Chondrocyte (in vitro differentiated cells): ENCODE data around the gene SPHK2. TPM values are rescaled to one million over a fixed set of nuclear protein-coding genes. Genes with fewer than 3 reads are reported as not detected.
A peak's percentile ranks its signal among the peaks of the same experiment; 100 is the strongest.
"Not testable (repeated sequence)": the region's sequence is repeated elsewhere in the genome, so short reads cannot be mapped to it uniquely, and the experiment has no call there.

Experiments
- DNase-seq: peaks from one replicate; pipeline ENCODE4 v3.0.0; 2021; ENCODE audit warnings: mixed read lengths, low spot score
- H3K27ac Mint-ChIP-seq: one replicate; pipeline ENCODE4 v1.8.0; 2021; ENCODE audit warnings: mild to moderate bottlenecking, moderate library complexity, mixed read lengths; ENCODE audit not compliant: unreplicated experiment
- H3K27me3 Mint-ChIP-seq: 2 replicates; pipeline ENCODE4 v1.8.0; 2021; ENCODE audit warnings: low read depth, mixed read lengths
- H3K36me3 Mint-ChIP-seq: 2 replicates; pipeline ENCODE4 v1.8.0; 2021; ENCODE audit warnings: low read depth, mixed read lengths
- H3K4me1 Mint-ChIP-seq: 2 replicates; pipeline ENCODE4 v1.8.0; 2021; ENCODE audit warnings: low read depth, mild to moderate bottlenecking, mixed read lengths
- H3K4me3 Mint-ChIP-seq: one replicate; pipeline ENCODE4 v1.8.0; 2021; ENCODE audit warnings: mild to moderate bottlenecking, moderate library complexity, mixed read lengths; ENCODE audit not compliant: unreplicated experiment
- H3K9me3 Mint-ChIP-seq: 2 replicates; pipeline ENCODE4 v1.8.0; 2021; ENCODE audit warnings: low read depth, mixed read lengths
- CTCF ChIP-seq: fragments of 200-600 bp; sonication (generic); IDR thresholded peaks from 2 replicates; pipeline ENCODE4 v1.5.0; 2021; ENCODE audit warnings: antibody characterized with exemption, mild to moderate bottlenecking, moderate library complexity
- total RNA-seq: library from RNA; stranded (reverse); gene quantifications from 3 replicates; pipeline ENCODE4 v1.2.1, GENCODE V29; 2021

The SPHK2 gene
- total RNA-seq, 1 donor from 2014 or later = 18.6 TPM

DNA sequence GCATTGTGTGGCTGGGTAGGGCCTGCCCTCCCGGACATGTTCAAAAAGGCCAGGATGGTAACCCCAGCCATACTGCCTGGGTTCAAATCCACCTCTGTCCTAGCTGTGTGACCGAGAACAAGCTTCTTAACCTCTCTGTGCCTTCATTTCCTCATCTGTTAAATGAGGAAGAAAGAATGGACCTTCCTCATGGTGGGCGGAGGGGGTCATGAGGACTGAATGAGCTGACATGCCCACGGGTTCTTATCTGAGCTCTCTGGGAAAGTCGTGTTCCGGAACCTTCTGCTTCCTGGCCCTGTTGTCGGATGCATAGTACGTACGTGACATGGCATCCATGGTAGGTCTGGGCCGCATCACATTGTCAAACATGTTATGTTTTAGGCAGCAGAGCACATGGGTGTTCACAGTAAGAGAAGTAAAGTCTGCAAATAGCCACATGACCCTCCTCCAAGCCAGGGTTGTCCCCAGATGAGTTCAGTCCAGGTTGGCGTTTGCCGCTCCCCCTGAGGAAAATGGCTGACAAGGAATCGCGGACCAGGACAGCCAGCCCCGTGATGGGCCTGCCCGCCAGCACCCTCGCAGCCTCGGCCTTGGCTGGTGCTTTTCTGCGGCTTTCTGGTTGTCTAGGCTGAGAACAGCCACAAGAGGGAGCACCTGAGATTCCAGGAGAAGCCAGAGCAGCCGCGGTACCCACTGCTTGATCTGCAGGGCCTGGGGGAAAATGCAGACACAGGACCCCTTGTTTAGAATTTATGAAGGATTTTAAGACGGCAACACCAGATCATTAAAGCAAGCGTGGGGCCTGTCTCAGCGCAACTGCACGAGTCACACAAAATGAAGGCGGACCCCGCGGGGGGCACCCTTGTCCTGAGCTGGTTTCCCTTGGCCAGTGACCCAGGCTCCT, 55.9 kb downstream of the SPHK2 start:
- Mint-ChIP-seq H3K4me3 (no peak overlapping the region), H3K9me3 (no peaks in the 10 kb centered on the region), H3K36me3 (no peaks in the 10 kb centered on the region), H3K27me3 (no peaks in the 10 kb centered on the region), H3K27ac (no peak overlapping the region), H3K4me1 (peaks cover 7% of the 10 kb centered on the region)
- no peak for DNase-seq
- peak; percentile 91 for TF ChIP-seq CTCF

- no peak for DNase-seq
- no peaks in the 10 kb centered on the region for H3K27me3 Mint-ChIP-seq
- no peaks in the 10 kb centered on the region for H3K9me3 Mint-ChIP-seq
- peaks cover 7% of the 10 kb centered on the region for H3K4me1 Mint-ChIP-seq
- no peaks in the 10 kb centered on the region for H3K36me3 Mint-ChIP-seq
- no peak for TF ChIP-seq CTCF
- H3K27ac Mint-ChIP-seq = no peak overlapping the region
- H3K4me3 Mint-ChIP-seq = no peak overlapping the region
These were observed 57.2 kb downstream of the SPHK2 start for GRCh38 chr19:48676487-48676886.

- Mint-ChIP-seq H3K4me1 (peaks cover 7% of the 10 kb centered on the region), H3K36me3 (no peaks in the 10 kb centered on the region), H3K27ac (no peak overlapping the region), H3K9me3 (no peaks in the 10 kb centered on the region), H3K4me3 (no peak overlapping the region), H3K27me3 (no peaks in the 10 kb centered on the region)
- no peak for DNase-seq
- no peak for TF ChIP-seq CTCF
These were observed 57.6 kb downstream of the SPHK2 start for GRCh38 chr19:48676887-48677286.

- Mint-ChIP-seq H3K27ac (no peak overlapping the region), H3K27me3 (no peaks in the 10 kb centered on the region), H3K4me3 (no peak overlapping the region), H3K9me3 (no peaks in the 10 kb centered on the region), H3K4me1 (peaks cover 7% of the 10 kb centered on the region), H3K36me3 (no peaks in the 10 kb centered on the region)
- DNase-seq = no peak
- no peak for TF ChIP-seq CTCF
These were observed 58.9 kb downstream of the SPHK2 start for GRCh38 chr19:48678201-48678600.

DNA sequence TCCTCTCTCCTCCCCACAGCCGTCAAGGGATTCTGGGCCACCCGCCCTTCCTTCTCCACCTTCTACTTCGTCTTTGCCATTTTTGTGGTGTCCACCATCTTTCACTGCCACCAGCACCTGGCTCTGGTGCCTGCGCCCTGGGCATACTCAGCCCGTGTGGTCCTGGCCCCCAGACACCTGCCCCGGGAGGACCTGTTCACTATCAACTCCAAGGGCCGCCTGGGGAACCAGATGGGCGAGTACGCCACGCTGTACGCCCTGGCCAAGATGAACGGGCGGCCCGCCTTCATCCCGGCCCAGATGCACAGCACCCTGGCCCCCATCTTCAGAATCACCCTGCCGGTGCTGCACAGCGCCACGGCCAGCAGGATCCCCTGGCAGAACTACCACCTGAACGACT, 60.7 kb downstream of the SPHK2 start:
- not testable (repeated sequence) for H3K36me3 Mint-ChIP-seq, H3K4me1 Mint-ChIP-seq, H3K27ac Mint-ChIP-seq, H3K27me3 Mint-ChIP-seq, H3K9me3 Mint-ChIP-seq, H3K4me3 Mint-ChIP-seq, DNase-seq

Other genes with a start within 250 kb of the SPHK2 start
- gene KDELR1, start 228.0 kb upstream of the SPHK2 start, total RNA-seq = 251 to 261 TPM (median 251 TPM) in 3 replicates
- gene GRIN2D, start 225.8 kb upstream of the SPHK2 start, total RNA-seq = 2.4 to 5.1 TPM (median 4.9 TPM) in 3 replicates
- 20.7 to 31.8 TPM (median 23.6 TPM) in 3 replicates for gene GRWD1, start 173.5 kb upstream of the SPHK2 start, total RNA-seq
- 0.90 to 1.1 TPM (median 0.95 TPM) in 3 replicates for gene KCNJ14, start 163.9 kb upstream of the SPHK2 start, total RNA-seq
- 68.7 to 76.7 TPM (median 69.9 TPM) in 3 replicates for gene CYTH2, start 150.1 kb upstream of the SPHK2 start, total RNA-seq
- 0.48 to 0.67 TPM (median 0.54 TPM) in 3 replicates for gene LMTK3, start 107.7 kb upstream of the SPHK2 start, total RNA-seq
- gene SULT2B1, start 67.3 kb upstream of the SPHK2 start, total RNA-seq = 0.22 TPM in 1 of 3 replicates, not detected in the others
- gene SPACA4, start 12.8 kb upstream of the SPHK2 start, total RNA-seq = not detected in 3 replicates
- 0.38 to 0.77 TPM (median 0.67 TPM) in 3 replicates for gene FAM83E, start 4.4 kb upstream of the SPHK2 start, total RNA-seq
- 727 to 753 TPM (median 751 TPM) in 3 replicates for gene RPL18, start 328 bp upstream of the SPHK2 start, total RNA-seq
- gene DBP, start 17.9 kb downstream of the SPHK2 start, total RNA-seq = 2.1 to 6.2 TPM (median 3.9 TPM) in 3 replicates
- 8.1 to 14.1 TPM (median 9.1 TPM) in 3 replicates for gene CA11, start 26.7 kb downstream of the SPHK2 start, total RNA-seq
- gene NTN5, start 53.5 kb downstream of the SPHK2 start, total RNA-seq = 0.97 to 1.1 TPM (median 1.1 TPM) in 3 replicates
- not detected in 3 replicates for gene FUT2, start 76.5 kb downstream of the SPHK2 start, total RNA-seq
- gene MAMSTR, start 100.2 kb downstream of the SPHK2 start, total RNA-seq = 1.6 to 2.9 TPM (median 1.7 TPM) in 3 replicates
- gene RASIP1, start 121.1 kb downstream of the SPHK2 start, total RNA-seq = 0.31 to 1.00 TPM (median 0.62 TPM) in 3 replicates
- not detected in 3 replicates for gene IZUMO1, start 127.4 kb downstream of the SPHK2 start, total RNA-seq
- gene FUT1, start 133.1 kb downstream of the SPHK2 start, total RNA-seq = 0.44 to 0.52 TPM in 2 of 3 replicates, not detected in the other
- gene FGF21, start 136.0 kb downstream of the SPHK2 start, total RNA-seq = not detected in 3 replicates
- 30.9 to 42.2 TPM (median 41.4 TPM) in 3 replicates for gene BCAT2, start 191.5 kb downstream of the SPHK2 start, total RNA-seq
- 11.4 to 13.6 TPM (median 13.5 TPM) in 3 replicates for gene HSD17B14, start 217.0 kb downstream of the SPHK2 start, total RNA-seq
- gene PLEKHA4, start 249.1 kb downstream of the SPHK2 start, total RNA-seq = 16.8 to 34.3 TPM (median 19.6 TPM) in 3 replicates